HCT116 (cell line): ENCODE measurements around the gene CACNA1E. TPM values are rescaled to one million over a fixed set of nuclear protein-coding genes. Genes with fewer than 3 reads are reported as not detected.

Experiments used
- ATAC-seq: fragments of 200-7000 bp; cut with Tn5 transposase; 2 replicates; pipeline ENCODE4 v1.9.1; 2020; ENCODE audit warnings: mild to moderate bottlenecking, moderate library complexity
- BruUV-seq: library from RNA; stranded (reverse); fragments of 400-500 nt; replicated peaks from 2 replicates; lab custom pipeline; 2021; lab: Mats Ljungman, UMichigan
- CTCF ChIA-PET: fragments of 300-600 bp; sonication (Branson Sonifier 250); formaldehyde crosslinking; loops from one replicate; lab custom pipeline; 2021; ENCODE audit warnings: antibody characterized with exemption; lab: Charles Lee
- POLR2A ChIA-PET: fragments of 300-600, 350-600 bp; sonication (Branson Sonifier 250); formaldehyde crosslinking; loops from one replicate; lab custom pipeline; 2021; ENCODE audit warnings: antibody characterized with exemption; lab: Charles Lee
- RAD21 ChIA-PET, 2 experiments: fragments of 300-600 bp; sonication (Branson Sonifier 250); formaldehyde crosslinking; loops; one replicate each; lab custom pipeline; 2023; ENCODE audit warnings: low total read pairs in 2 of 2; ENCODE audit not compliant: uncharacterized antibody in 2 of 2, unreplicated experiment in 2 of 2, low non-redundant PET in 1 of 2; lab: Charles Lee
- DNase-seq: peaks from one replicate; pipeline ENCODE4 v3.0.0-alpha.2; 2010; ENCODE audit warnings: low read depth, low spot score
- H2AFZ ChIP-seq: fragments of 200-600 bp; shearing (Covaris generic), sonication (generic); 2 replicates; pipeline ENCODE4 v1.6.1; 2017; ENCODE audit warnings: low read depth, mixed run types, mixed read lengths, antibody characterized with exemption, low read length; ENCODE audit not compliant: poor library complexity, severe bottlenecking
- H3K27ac ChIP-seq: 2 replicates; pipeline ENCODE4 v1.5.1; 2012; ENCODE audit warnings: low read depth, low read length
- H3K27me3 ChIP-seq: fragments of 200-600 bp; sonication (generic); 2 replicates; pipeline ENCODE4 v1.6.1; 2016; ENCODE audit warnings: mixed run types, low read length, mixed read lengths; ENCODE audit not compliant: insufficient read depth
- H3K36me3 ChIP-seq, 2 experiments: fragments of 200-500 bp in 1 of 2; fragments of 200-600 bp in 1 of 2; sonication (Bioruptor generic) in 1 of 2; sonication (generic) in 1 of 2; 2 replicates each; pipeline versions ENCODE4 v1.5.1 to v1.6.1; 2014 to 2016; ENCODE audit warnings: low read length in 2 of 2, inconsistent platforms in 1 of 2, mixed read lengths in 1 of 2, mixed run types in 1 of 2; ENCODE audit not compliant: insufficient read depth in 2 of 2, control insufficient read depth in 1 of 2
- H3K4me1 ChIP-seq, 2 experiments: fragments of 200-600 bp in 1 of 2; sonication (generic) in 1 of 2; 2 replicates each; pipeline versions ENCODE4 v1.5.1 to v1.6.1; 2012 to 2017; ENCODE audit warnings: low read length in 2 of 2, inconsistent platforms in 1 of 2, mild to moderate bottlenecking in 1 of 2, mixed read lengths in 1 of 2, mixed run types in 1 of 2, moderate library complexity in 1 of 2; ENCODE audit not compliant: insufficient read depth in 2 of 2, control insufficient read depth in 1 of 2
- H3K4me2 ChIP-seq: fragments of 200-600 bp; sonication (generic); 2 replicates; pipeline ENCODE4 v1.6.1; 2017; ENCODE audit warnings: mixed run types, low read length, mixed read lengths
- H3K4me3 ChIP-seq, 2 experiments: fragments of 200-600 bp in 1 of 2; sonication (generic) in 1 of 2; replicated peaks in 1 of 2; 2 replicates each; pipeline ENCODE4 v1.5.1; 2011 to 2016; ENCODE audit warnings: low read length in 2 of 2, control low read depth in 1 of 2, low read depth in 1 of 2, mild to moderate bottlenecking in 1 of 2, mixed read lengths in 1 of 2, mixed run types in 1 of 2
- H3K79me2 ChIP-seq: fragments of 200-600 bp; sonication (generic); 2 replicates; pipeline ENCODE4 v1.6.1; 2017; ENCODE audit warnings: mild to moderate bottlenecking, mixed run types, low read length, moderate library complexity, mixed read lengths; ENCODE audit not compliant: insufficient read depth
- H3K9ac ChIP-seq: fragments of 200-600 bp; sonication (generic); 2 replicates; pipeline ENCODE4 v1.6.1; 2016; ENCODE audit warnings: low read length, mixed read lengths
- H3K9me2 ChIP-seq: fragments of 200-600 bp; sonication (generic), shearing (Covaris generic); 2 replicates; pipeline ENCODE4 v1.6.1; 2017; ENCODE audit warnings: mixed run types, mild to moderate bottlenecking, moderate library complexity; ENCODE audit not compliant: insufficient read depth
- H3K9me3 ChIP-seq, 2 experiments: fragments of 200-500 bp in 1 of 2; fragments of 200-600 bp in 1 of 2; sonication (Bioruptor generic) in 1 of 2; sonication (generic) in 1 of 2; 2 replicates each; pipeline ENCODE4 v1.6.1; 2014 to 2017; ENCODE audit warnings: low read length in 2 of 2, mixed read lengths in 2 of 2, inconsistent platforms in 1 of 2, low read depth in 1 of 2, mild to moderate bottlenecking in 1 of 2, mixed run types in 1 of 2, moderate library complexity in 1 of 2; ENCODE audit not compliant: control insufficient read depth in 1 of 2, insufficient read depth in 1 of 2
- H4K20me1 ChIP-seq: fragments of 200-600 bp; sonication (generic), shearing (Covaris generic); 2 replicates; pipeline ENCODE4 v1.6.1; 2017; ENCODE audit warnings: mixed run types, mild to moderate bottlenecking, moderate library complexity; ENCODE audit not compliant: insufficient read depth
- CBX3 ChIP-seq: IDR thresholded peaks from 2 replicates; pipeline ENCODE4 v1.6.1; 2012; ENCODE audit warnings: low read depth
- CEBPB ChIP-seq: IDR thresholded peaks from 2 replicates; pipeline ENCODE4 v1.6.1; 2012; ENCODE audit warnings: low read depth
- EGR1 ChIP-seq: IDR thresholded peaks from 2 replicates; pipeline ENCODE4 v1.6.1; 2012; ENCODE audit warnings: low read depth
- EZH2 ChIP-seq: fragments of 200-600 bp; sonication (generic); IDR thresholded peaks from 2 replicates; pipeline ENCODE4 v1.6.1; 2017; ENCODE audit warnings: antibody characterized with exemption, mixed run types
- EZH2phosphoT487 ChIP-seq: fragments of 200-600 bp; IDR thresholded peaks from 2 replicates; pipeline ENCODE4 v1.6.1; 2018; ENCODE audit warnings: antibody characterized with exemption, borderline replicate concordance
- FOSL1 ChIP-seq: IDR thresholded peaks from 2 replicates; pipeline ENCODE4 v1.6.1; 2012; ENCODE audit warnings: low read depth
- JUND ChIP-seq: IDR thresholded peaks from 2 replicates; pipeline ENCODE4 v1.6.1; 2012
- POLR2A ChIP-seq: IDR thresholded peaks from 2 replicates; pipeline ENCODE4 v1.7.0; 2011; ENCODE audit warnings: borderline replicate concordance; ENCODE audit not compliant: insufficient read depth, insufficient read length; ENCODE audit errors: extremely low read depth
- POLR2AphosphoS5 ChIP-seq: IDR thresholded peaks from 2 replicates; pipeline ENCODE4 v1.6.1; 2011; ENCODE audit warnings: mild to moderate bottlenecking, low read depth, low read length, moderate library complexity
- RAD21 ChIP-seq: IDR thresholded peaks from 2 replicates; pipeline ENCODE4 v1.6.1; 2012; ENCODE audit warnings: low read depth, mild to moderate bottlenecking
- SIN3A ChIP-seq: IDR thresholded peaks from 2 replicates; pipeline ENCODE4 v1.6.1; 2012; ENCODE audit warnings: low read depth
- SP1 ChIP-seq: IDR thresholded peaks from 2 replicates; pipeline ENCODE4 v1.6.1; 2012; ENCODE audit warnings: low read depth
- SRF ChIP-seq: IDR thresholded peaks from 2 replicates; pipeline ENCODE4 v1.6.1; 2012; ENCODE audit warnings: low read depth
- TCF7L2 ChIP-seq: IDR thresholded peaks from 2 replicates; pipeline ENCODE4 v1.7.0; 2011; ENCODE audit warnings: borderline replicate concordance, inconsistent platforms; ENCODE audit not compliant: insufficient read depth, insufficient read length; ENCODE audit errors: extremely low read depth
- YY1 ChIP-seq: IDR thresholded peaks from 2 replicates; pipeline ENCODE4 v1.6.1; 2011; ENCODE audit warnings: low read length, low read depth, moderate library complexity, mild to moderate bottlenecking; ENCODE audit not compliant: insufficient replicate concordance; ENCODE audit errors: extremely low read depth
- ZFX ChIP-seq: fragments of 450-650 bp; IDR thresholded peaks from 2 replicates; pipeline ENCODE4 v1.6.1; 2017
- ZNF274 ChIP-seq: fragments of 200-500 bp; sonication (Bioruptor generic); IDR thresholded peaks from 2 replicates; pipeline ENCODE4 v1.6.1; 2014; ENCODE audit warnings: mild to moderate bottlenecking, low read depth, low read length, inconsistent platforms
- intact Hi-C: fragments of 100-400 bp; cut with micrococcal nuclease; formaldehyde crosslinking; loops from 2 replicates; pipeline ENCODE4 v1.10.0; 2022
- total RNA-seq: library from RNA; stranded (reverse); gene quantifications from one replicate; pipeline ENCODE4 v1.2.1, GENCODE V29; 2021; ENCODE audit not compliant: unreplicated experiment
- TF ChIP-seq, protein P1 (sequence below): IDR thresholded peaks from 2 replicates; pipeline ENCODE4 v1.6.1; 2012
- TF ChIP-seq, protein P2 (sequence below): IDR thresholded peaks from 2 replicates; pipeline ENCODE4 v1.6.1; 2012

The CACNA1E gene
- total RNA-seq, 1 experiment from 2014 or later, result 0.02 TPM

DNA sequence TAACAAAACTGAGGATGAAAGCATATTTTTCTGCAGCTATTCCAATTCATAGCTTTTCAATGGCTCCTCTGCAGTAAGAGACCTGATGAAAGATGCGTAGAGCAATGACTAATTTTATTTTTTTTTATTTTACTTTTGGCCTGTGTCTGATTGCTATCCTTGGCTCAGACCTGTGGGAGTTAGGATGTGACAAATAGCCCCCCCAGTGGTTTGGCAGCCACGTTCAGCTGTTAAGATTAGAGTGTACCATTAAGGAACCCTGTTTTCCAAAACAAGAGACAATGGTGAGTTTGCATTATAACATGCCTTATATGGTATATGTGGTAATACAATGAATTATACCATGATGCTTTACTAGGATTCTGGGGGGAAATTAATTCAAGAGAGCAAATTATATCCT lies 264.7 kb downstream of the CACNA1E start:
- no peaks in the 10 kb centered on the region for H3K9me2 ChIP-seq
- H3K4me3 ChIP-seq, result no peak overlapping the region
- POLR2A ChIA-PET, result no interaction called here
- peaks cover 39% of the 10 kb centered on the region for H3K27me3 ChIP-seq
- CTCF ChIA-PET, result no interaction called here
- intact Hi-C loops, result no loop called here
- no peak overlapping the region for H3K27ac ChIP-seq
- no peaks in the 10 kb centered on the region for H3K36me3 ChIP-seq
- H3K4me1 ChIP-seq, result no peaks in the 10 kb centered on the region
- RAD21 ChIA-PET, result no interaction called here
- H3K4me2 ChIP-seq, result no peak overlapping the region
- no peak overlapping the region for H3K9ac ChIP-seq
- ATAC-seq (no peak), DNase-seq (no peak)
- TF ChIP-seq EZH2, result no peak
- no peak for TF ChIP-seq JUND
- TF ChIP-seq, protein P1, sequence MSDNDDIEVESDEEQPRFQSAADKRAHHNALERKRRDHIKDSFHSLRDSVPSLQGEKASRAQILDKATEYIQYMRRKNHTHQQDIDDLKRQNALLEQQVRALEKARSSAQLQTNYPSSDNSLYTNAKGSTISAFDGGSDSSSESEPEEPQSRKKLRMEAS, result no peak
- TF ChIP-seq SP1, result no peak
- TF ChIP-seq CBX3, result no peak
- no peak for TF ChIP-seq EGR1
- TF ChIP-seq, protein P2, sequence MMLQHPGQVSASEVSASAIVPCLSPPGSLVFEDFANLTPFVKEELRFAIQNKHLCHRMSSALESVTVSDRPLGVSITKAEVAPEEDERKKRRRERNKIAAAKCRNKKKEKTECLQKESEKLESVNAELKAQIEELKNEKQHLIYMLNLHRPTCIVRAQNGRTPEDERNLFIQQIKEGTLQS, result no peak
- TF ChIP-seq TCF7L2, result no peak
- no peak for TF ChIP-seq ZNF274
- TF ChIP-seq FOSL1, result no peak
- no peak for TF ChIP-seq POLR2AphosphoS5
- TF ChIP-seq SIN3A, result no peak
- no TSS peak for BruUV-seq
- no peaks in the 10 kb centered on the region for H4K20me1 ChIP-seq
- H3K9me3 ChIP-seq, result no peaks in the 10 kb centered on the region
- H2AFZ ChIP-seq, result no peak overlapping the region
- H3K79me2 ChIP-seq, result no peaks in the 10 kb centered on the region

DNA sequence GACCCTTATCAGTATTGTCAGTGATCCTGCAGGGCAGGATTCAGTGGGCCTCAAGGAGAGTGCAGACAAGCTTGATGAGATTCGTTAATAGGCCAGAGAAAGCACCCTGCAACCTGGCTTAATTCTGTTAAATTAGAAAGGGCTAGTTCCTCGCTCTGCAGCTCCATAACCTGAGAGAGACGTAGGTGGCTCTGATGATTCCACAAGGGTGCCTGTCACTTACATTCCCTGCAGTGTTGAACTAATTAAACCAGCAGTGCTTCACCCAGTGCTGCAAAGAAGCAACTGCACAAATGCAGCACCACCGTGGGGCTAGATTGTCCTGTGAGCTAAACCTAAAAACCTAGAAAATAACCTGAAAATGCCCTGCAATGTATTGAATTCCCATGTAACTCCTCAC lies 270.8 kb downstream of the CACNA1E start:
- Histone ChIP-seq H3K9ac (no peak overlapping the region), H3K4me3 (no peak overlapping the region), H3K9me2 (no peaks in the 10 kb centered on the region), H3K9me3 (no peaks in the 10 kb centered on the region), H4K20me1 (no peaks in the 10 kb centered on the region), H3K79me2 (no peaks in the 10 kb centered on the region), H3K4me1 (no peaks in the 10 kb centered on the region), H3K36me3 (no peaks in the 10 kb centered on the region), H3K4me2 (no peak overlapping the region), H2AFZ (no peak overlapping the region), H3K27ac (no peak overlapping the region), H3K27me3 (peaks cover 22% of the 10 kb centered on the region; the same call in 1 of the 2 replicates)
- intact Hi-C loops, result no loop called here
- TF ChIP-seq TCF7L2 (no peak), EGR1 (no peak), ZNF274 (no peak), POLR2A (no peak), SRF (no peak), YY1 (no peak), RAD21 (no peak), ZFX (no peak), CBX3 (no peak), CEBPB (no peak), EZH2phosphoT487 (no peak)
- TF ChIP-seq, protein P1, result no peak
- ChIA-PET CTCF (interaction anchor here (1.0 kb wide), 1 partner anchor 183 kb away, joined by 3 read pairs; no protein-coding TSS in a partner anchor), POLR2A (no interaction called here), RAD21 (no interaction called here)
- no TSS peak for BruUV-seq
- ATAC-seq (no peak), DNase-seq (no peak)
